Prostate gland (tissue), 2 donors: ENCODE data around the gene NBAS.

Source experiments
- POLR2A ChIP-seq: fragments of 450-650 bp; IDR thresholded peaks from one replicate; pipeline ENCODE4 v1.6.1; 2016; ENCODE audit warnings: antibody characterized with exemption, mild to moderate bottlenecking
- TF ChIP-seq, protein P1 (sequence below), 4 experiments: fragments of 200-600 bp in 2 of 4; fragments of 450-650 bp in 2 of 4; sonication (generic) in 2 of 4; IDR thresholded peaks; 1 replicate in 3 of 4; 2 replicates in 1 of 4; pipeline ENCODE4 v1.5.1; 2016 to 2019; ENCODE audit warnings: antibody characterized with exemption in 4 of 4, mild to moderate bottlenecking in 2 of 4, moderate library complexity in 2 of 4

DNA sequence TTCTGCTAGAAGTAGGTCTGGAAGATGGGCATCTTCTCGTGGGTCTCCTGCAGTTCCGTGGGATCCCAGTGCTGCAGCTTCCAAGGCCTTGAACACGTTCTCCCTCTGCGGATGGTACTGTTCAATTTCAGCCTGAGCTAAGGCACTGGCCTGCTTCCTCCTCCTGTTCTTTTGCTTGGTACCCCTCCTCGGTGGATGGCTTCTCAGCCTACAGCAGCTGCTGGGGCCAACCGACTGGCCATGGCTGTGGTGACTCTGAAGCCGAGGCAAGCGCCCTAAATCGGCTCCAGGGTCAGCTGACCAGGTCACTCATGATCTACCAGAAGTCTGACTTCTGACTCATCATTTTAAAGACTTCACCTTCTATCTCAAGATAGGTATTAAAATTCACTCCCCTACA is 150.2 kb downstream of the NBAS start:
- TF ChIP-seq POLR2A = no peak
- TF ChIP-seq, protein P1, sequence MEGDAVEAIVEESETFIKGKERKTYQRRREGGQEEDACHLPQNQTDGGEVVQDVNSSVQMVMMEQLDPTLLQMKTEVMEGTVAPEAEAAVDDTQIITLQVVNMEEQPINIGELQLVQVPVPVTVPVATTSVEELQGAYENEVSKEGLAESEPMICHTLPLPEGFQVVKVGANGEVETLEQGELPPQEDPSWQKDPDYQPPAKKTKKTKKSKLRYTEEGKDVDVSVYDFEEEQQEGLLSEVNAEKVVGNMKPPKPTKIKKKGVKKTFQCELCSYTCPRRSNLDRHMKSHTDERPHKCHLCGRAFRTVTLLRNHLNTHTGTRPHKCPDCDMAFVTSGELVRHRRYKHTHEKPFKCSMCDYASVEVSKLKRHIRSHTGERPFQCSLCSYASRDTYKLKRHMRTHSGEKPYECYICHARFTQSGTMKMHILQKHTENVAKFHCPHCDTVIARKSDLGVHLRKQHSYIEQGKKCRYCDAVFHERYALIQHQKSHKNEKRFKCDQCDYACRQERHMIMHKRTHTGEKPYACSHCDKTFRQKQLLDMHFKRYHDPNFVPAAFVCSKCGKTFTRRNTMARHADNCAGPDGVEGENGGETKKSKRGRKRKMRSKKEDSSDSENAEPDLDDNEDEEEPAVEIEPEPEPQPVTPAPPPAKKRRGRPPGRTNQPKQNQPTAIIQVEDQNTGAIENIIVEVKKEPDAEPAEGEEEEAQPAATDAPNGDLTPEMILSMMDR (IDR thresholded peaks at IDR 0.05) = no peak
